ENCODE results near the gene TRMT44.
A peak's percentile ranks its signal among the peaks of the same experiment; 100 is the strongest.

The TRMT44 gene

GRCh38 chr4:8502836-8503585 is 62.4 kb downstream of the TRMT44 start:
- no peaks in the 10 kb centered on the region; a peak in 1 of 22 replicates for H3K36me3 ChIP-seq
- peak overlapping the region in 7 of 11 experiments; percentile 50 to 90 (median 82); a peak in 11 of 22 replicates for H3K4me2 ChIP-seq
- peaks cover 0 to 12% (median 0%) of the 10 kb centered on the region in 11 experiments; a peak in 3 of 22 replicates for H4K20me1 ChIP-seq
- no peak overlapping the region for H3K9ac ChIP-seq
- no peak for TF ChIP-seq Cebpa-rat (IDR thresholded peaks at IDR 0.05)
- H3K27me3 ChIP-seq = peaks cover 0 to 17% (median 0%) of the 10 kb centered on the region in 11 experiments; a peak in 2 of 22 replicates
- H3K4me1 ChIP-seq = peaks cover 4 to 83% (median 50%) of the 10 kb centered on the region in 10 experiments; a peak in 19 of 20 replicates
- no peak overlapping the region for H3K27ac ChIP-seq
- no peak overlapping the region for H3K4me3 ChIP-seq
- H3K9me3 ChIP-seq (replicated peaks in 1 of 11) = peaks cover 24 to 40% (median 30%) of the 10 kb centered on the region in 11 experiments

DNA sequence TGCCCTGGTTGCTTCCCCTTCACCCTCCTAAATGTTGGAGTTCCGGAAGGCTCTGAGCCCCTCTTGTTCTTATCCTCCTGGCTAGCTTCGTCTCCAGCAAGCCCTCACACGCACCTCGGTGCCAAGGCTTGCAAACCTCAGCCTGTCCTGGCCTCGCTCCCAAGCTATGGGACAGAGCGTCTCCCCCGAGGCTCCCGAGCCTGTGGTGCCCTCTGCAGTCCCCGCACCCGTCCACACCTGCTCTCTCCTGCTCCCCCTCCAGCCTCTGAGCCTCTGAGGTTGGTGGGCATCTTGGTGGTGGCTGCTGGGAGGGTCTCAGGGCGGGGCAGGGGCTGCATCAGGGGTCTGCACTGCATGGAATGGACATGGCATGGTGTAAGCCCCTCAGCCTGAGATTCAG is 63.2 kb downstream of the TRMT44 start:
- no peak for TF ChIP-seq Cebpa-rat (IDR thresholded peaks at IDR 0.05)
- Histone ChIP-seq H3K9ac (no peak overlapping the region), H3K36me3 (no peaks in the 10 kb centered on the region; a peak in 1 of 22 replicates), H3K27me3 (peaks cover 0 to 17% (median 0%) of the 10 kb centered on the region in 11 experiments; a peak in 2 of 22 replicates), H3K9me3 (replicated peaks in 1 of 11) (peaks cover 18 to 32% (median 22%) of the 10 kb centered on the region in 11 experiments; a peak in 21 of 22 replicates), H3K27ac (no peak overlapping the region), H4K20me1 (peaks cover 0 to 12% (median 0%) of the 10 kb centered on the region in 11 experiments; a peak in 4 of 22 replicates), H3K4me3 (no peak overlapping the region), H3K4me2 (peak overlapping the region in 9 of 11 experiments; percentile 31 to 90 (median 81); a peak in 18 of 22 replicates), H3K4me1 (peaks cover 4 to 84% (median 50%) of the 10 kb centered on the region in 10 experiments; a peak in 19 of 20 replicates)

DNA sequence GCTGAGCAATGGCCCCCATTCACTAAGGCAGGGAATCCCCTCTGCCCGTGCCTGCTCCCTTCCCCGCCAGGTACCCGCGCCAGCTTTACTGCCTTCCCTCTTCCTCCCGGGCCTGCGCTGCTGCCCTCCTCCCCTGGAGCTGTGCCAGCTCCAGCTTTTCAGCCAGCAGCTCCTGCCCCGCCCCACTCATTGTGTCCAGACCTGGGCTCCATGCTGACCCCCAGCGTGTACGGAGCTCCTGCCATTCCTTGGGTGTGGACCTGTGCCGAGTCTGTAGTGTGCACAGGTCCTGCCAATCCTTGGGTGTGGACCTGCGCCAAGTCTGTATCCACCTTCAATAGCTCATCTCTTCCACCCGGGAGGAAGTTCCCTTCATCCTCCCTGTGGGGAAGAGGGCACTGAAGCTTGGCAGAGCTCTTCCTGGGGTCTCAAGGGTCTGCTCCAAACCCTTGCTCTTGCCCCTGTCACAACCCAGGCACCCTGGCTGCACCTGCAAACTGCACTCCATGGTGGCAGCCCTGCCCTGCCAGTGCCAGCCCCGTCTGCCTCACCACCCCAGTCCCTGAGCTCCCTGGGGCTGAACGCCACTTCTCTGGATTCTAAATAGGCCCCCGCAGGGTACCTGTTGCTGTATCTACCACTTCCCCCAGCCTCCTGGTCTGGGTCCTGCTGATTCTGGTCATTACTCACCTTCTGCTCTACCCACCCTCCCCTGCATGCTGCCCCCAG is 63.9 kb downstream of the TRMT44 start:
- Histone ChIP-seq H3K4me1 (peaks cover 4 to 79% (median 50%) of the 10 kb centered on the region in 10 experiments; a peak in 19 of 20 replicates), H3K9ac (no peak overlapping the region), H3K36me3 (no peaks in the 10 kb centered on the region; a peak in 1 of 22 replicates), H3K27me3 (peaks cover 0 to 17% (median 0%) of the 10 kb centered on the region in 11 experiments; a peak in 2 of 22 replicates), H3K9me3 (replicated peaks in 1 of 11) (peaks cover 16 to 28% (median 20%) of the 10 kb centered on the region in 11 experiments; a peak in 21 of 22 replicates), H3K27ac (no peak overlapping the region), H3K4me2 (peak overlapping the region in 10 of 11 experiments; percentile 21 to 90 (median 80); a peak in 18 of 22 replicates), H3K4me3 (no peak overlapping the region), H4K20me1 (peaks cover 0 to 12% (median 0%) of the 10 kb centered on the region in 11 experiments; a peak in 4 of 22 replicates)
- TF ChIP-seq Cebpa-rat (IDR thresholded peaks at IDR 0.05) = no peak

GRCh38 chr4:8505229-8505628 is 64.7 kb downstream of the TRMT44 start:
- H3K4me1 ChIP-seq = peaks cover 4 to 75% (median 50%) of the 10 kb centered on the region in 10 experiments; a peak in 19 of 20 replicates
- no peak for TF ChIP-seq Cebpa-rat (IDR thresholded peaks at IDR 0.05)
- H3K27me3 ChIP-seq = peaks cover 0 to 17% (median 0%) of the 10 kb centered on the region in 11 experiments; a peak in 2 of 22 replicates
- H3K9ac ChIP-seq = no peak overlapping the region
- no peak overlapping the region for H3K27ac ChIP-seq
- H3K4me3 ChIP-seq = no peak overlapping the region
- H3K9me3 ChIP-seq (replicated peaks in 1 of 11) = peaks cover 16 to 28% (median 20%) of the 10 kb centered on the region in 11 experiments; a peak in 21 of 22 replicates
- no peaks in the 10 kb centered on the region; a peak in 1 of 22 replicates for H3K36me3 ChIP-seq
- peaks cover 0 to 12% (median 0%) of the 10 kb centered on the region in 11 experiments; a peak in 4 of 22 replicates for H4K20me1 ChIP-seq
- peak overlapping the region in 8 of 11 experiments; percentile 56 to 90 (median 82); a peak in 16 of 22 replicates for H3K4me2 ChIP-seq

- H3K36me3 ChIP-seq = no peaks in the 10 kb centered on the region; a peak in 1 of 22 replicates
- H3K27ac ChIP-seq = no peak overlapping the region
- no peak overlapping the region for H3K9ac ChIP-seq
- no peak overlapping the region for H3K4me3 ChIP-seq
- peak overlapping the region in 4 of 11 experiments; percentile 77 to 90 (median 89); a peak in 7 of 22 replicates for H3K4me2 ChIP-seq
- TF ChIP-seq Cebpa-rat (IDR thresholded peaks at IDR 0.05) = no peak
- H3K4me1 ChIP-seq = peaks cover 4 to 71% (median 46%) of the 10 kb centered on the region in 10 experiments; a peak in 19 of 20 replicates
- peaks cover 0 to 17% (median 0%) of the 10 kb centered on the region in 11 experiments; a peak in 2 of 22 replicates for H3K27me3 ChIP-seq
- peaks cover 16 to 28% (median 20%) of the 10 kb centered on the region in 11 experiments; a peak in 21 of 22 replicates for H3K9me3 ChIP-seq (replicated peaks in 1 of 11)
- peaks cover 0 to 12% (median 0%) of the 10 kb centered on the region in 11 experiments; a peak in 4 of 22 replicates for H4K20me1 ChIP-seq
Measured at GRCh38 chr4:8506006-8506372, 65.4 kb downstream of the TRMT44 start.

- Histone ChIP-seq H3K4me2 (peak overlapping the region in 5 of 11 experiments; percentile 6 to 90 (median 15); a peak in 3 of 22 replicates), H3K4me1 (peaks cover 4 to 65% (median 40%) of the 10 kb centered on the region in 10 experiments; a peak in 19 of 20 replicates), H3K27ac (no peak overlapping the region), H3K27me3 (peaks cover 0 to 17% (median 0%) of the 10 kb centered on the region in 11 experiments; a peak in 2 of 22 replicates), H3K4me3 (no peak overlapping the region), H4K20me1 (peaks cover 0 to 12% (median 0%) of the 10 kb centered on the region in 11 experiments; a peak in 4 of 22 replicates), H3K9me3 (replicated peaks in 1 of 11) (peaks cover 16 to 28% (median 20%) of the 10 kb centered on the region in 11 experiments; a peak in 21 of 22 replicates), H3K9ac (no peak overlapping the region), H3K36me3 (no peaks in the 10 kb centered on the region; a peak in 1 of 22 replicates)
- no peak for TF ChIP-seq Cebpa-rat (IDR thresholded peaks at IDR 0.05)
Measured at GRCh38 chr4:8506373-8507195, 66.0 kb downstream of the TRMT44 start.

GRCh38 chr4:8507196-8507570 is 66.6 kb downstream of the TRMT44 start:
- H3K9ac ChIP-seq = no peak overlapping the region
- H3K27me3 ChIP-seq = peaks cover 0 to 17% (median 0%) of the 10 kb centered on the region in 11 experiments; a peak in 2 of 22 replicates
- H3K4me1 ChIP-seq = peaks cover 4 to 59% (median 34%) of the 10 kb centered on the region in 10 experiments; a peak in 19 of 20 replicates
- no peaks in the 10 kb centered on the region; a peak in 1 of 22 replicates for H3K36me3 ChIP-seq
- no peak for TF ChIP-seq Cebpa-rat (IDR thresholded peaks at IDR 0.05)
- H3K9me3 ChIP-seq (replicated peaks in 1 of 11) = peaks cover 16 to 27% (median 20%) of the 10 kb centered on the region in 11 experiments; a peak in 21 of 22 replicates
- no peak overlapping the region for H3K4me3 ChIP-seq
- H3K4me2 ChIP-seq = peak overlapping the region in 9 of 11 experiments; percentile 6 to 44 (median 29); a peak in 9 of 22 replicates
- no peak overlapping the region for H3K27ac ChIP-seq
- peaks cover 0 to 12% (median 0%) of the 10 kb centered on the region in 11 experiments; a peak in 4 of 22 replicates for H4K20me1 ChIP-seq

Data from BLaER1 treated with 17β-estradiol and CSF1 and Interleukin-3, amounts not matched to agents 10 nM and 100 nM (cell line).